ENCODE results near the gene PHKB. TPM values are rescaled to one million over a fixed set of nuclear protein-coding genes. Genes with fewer than 3 reads are reported as not detected.

Gene PHKB
- total RNA-seq, 1 donor from 2014 or later: 14.6 TPM

DNA sequence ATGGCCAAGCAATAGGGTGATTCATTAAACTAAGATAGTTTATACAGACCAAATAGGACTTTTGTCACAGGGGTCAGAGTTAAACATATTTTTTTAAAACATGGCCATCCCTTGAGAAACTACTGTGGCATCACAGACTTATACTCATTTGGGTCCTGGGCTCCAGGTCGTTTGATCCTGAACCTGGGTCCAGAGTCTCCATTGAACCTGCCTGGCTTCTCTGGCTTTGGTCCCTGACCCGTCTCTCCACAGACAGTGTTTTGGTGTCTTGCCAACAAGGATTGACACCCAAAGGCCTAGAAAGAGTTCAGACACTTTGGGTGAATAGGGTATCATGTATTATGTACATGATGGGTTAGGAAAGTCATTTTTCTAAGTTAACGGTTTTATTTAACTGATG, 236.7 kb downstream of the PHKB start:
- Histone ChIP-seq H3K27ac (no peak overlapping the region), H3K4me1 (no peaks in the 10 kb centered on the region), H3K9me3 (peaks cover 0 to 3% of the 10 kb centered on the region in 2 donors), H3K36me3 (peaks cover 46 to 70% of the 10 kb centered on the region in 2 donors), H3K27me3 (no peaks in the 10 kb centered on the region), H3K4me3 (no peak overlapping the region)
- DNase-seq (ENCODE audit: low spot score in 2 of 2): no peak
- intact Hi-C loops (cut with DNase I): no loop called here
- TF ChIP-seq, protein P1, sequence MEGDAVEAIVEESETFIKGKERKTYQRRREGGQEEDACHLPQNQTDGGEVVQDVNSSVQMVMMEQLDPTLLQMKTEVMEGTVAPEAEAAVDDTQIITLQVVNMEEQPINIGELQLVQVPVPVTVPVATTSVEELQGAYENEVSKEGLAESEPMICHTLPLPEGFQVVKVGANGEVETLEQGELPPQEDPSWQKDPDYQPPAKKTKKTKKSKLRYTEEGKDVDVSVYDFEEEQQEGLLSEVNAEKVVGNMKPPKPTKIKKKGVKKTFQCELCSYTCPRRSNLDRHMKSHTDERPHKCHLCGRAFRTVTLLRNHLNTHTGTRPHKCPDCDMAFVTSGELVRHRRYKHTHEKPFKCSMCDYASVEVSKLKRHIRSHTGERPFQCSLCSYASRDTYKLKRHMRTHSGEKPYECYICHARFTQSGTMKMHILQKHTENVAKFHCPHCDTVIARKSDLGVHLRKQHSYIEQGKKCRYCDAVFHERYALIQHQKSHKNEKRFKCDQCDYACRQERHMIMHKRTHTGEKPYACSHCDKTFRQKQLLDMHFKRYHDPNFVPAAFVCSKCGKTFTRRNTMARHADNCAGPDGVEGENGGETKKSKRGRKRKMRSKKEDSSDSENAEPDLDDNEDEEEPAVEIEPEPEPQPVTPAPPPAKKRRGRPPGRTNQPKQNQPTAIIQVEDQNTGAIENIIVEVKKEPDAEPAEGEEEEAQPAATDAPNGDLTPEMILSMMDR (IDR thresholded peaks at IDR 0.05): no peak

DNA sequence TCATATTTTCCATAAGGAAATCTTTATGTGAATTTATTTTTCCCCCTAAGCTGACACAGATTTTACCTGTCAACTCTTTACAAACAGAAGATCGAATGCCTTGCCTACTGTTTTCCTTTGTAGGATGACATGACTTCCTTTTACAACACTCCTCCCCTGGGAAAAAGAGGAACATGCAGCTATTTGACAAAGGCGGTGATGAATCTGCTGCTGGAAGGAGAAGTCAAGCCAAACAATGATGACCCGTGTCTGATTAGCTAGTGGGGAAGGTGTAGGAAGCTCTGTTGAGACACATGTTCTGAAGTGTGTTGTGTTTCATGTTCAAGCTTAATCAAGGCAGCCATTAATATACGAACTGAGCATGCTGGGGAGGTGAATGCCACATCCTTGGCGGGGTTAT, 238.0 kb downstream of the PHKB start:
- TF ChIP-seq, protein P1 (IDR thresholded peaks at IDR 0.05): no peak

DNA sequence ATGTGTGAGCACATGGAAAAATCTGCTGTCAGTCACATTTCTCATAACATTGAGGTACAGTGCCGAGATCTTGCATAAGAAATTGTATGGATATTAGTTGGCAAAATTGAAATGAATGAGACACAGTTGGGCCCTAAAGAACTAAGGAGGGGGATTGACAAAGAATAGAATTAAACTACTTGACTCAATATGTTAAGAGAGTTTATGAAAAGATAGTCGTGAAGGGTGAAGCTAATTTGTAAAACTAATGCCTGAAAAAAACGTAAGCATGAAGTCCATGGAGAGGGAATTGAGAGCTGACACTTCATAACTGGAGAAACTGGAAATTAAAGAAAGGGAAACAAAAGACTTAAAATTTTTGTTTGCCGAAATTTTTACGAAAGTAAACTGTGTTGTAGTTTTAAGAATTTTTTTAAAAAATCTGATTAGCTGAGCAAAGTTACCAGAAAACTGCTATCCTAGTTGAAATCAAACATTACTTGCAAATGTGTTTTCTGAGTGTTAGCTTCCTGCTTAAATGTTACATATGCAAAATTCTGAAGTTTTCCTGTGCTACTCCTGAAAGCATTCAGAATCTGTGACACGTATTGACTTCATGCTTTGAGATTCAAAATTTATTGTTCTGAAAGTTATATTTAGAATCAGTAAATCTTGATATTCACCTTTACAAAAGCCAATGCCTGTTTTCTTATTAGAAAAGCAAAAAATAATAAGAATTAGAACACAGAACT, 239.9 kb downstream of the PHKB start:
- intact Hi-C loops (cut with DNase I): no loop called here
- TF ChIP-seq, protein P1 (IDR thresholded peaks at IDR 0.05): no peak
- no peak overlapping the region for H3K27ac ChIP-seq

More for the DNA sequence above, 238.0 kb downstream of the PHKB start:
- H3K9me3 ChIP-seq: peaks cover 0 to 6% of the 10 kb centered on the region in 2 donors
- H3K27me3 ChIP-seq: no peaks in the 10 kb centered on the region
- no peaks in the 10 kb centered on the region for H3K4me1 ChIP-seq
- H3K36me3 ChIP-seq: peaks cover 36 to 57% of the 10 kb centered on the region in 2 donors
- intact Hi-C loops (cut with DNase I): no loop called here
- no peak overlapping the region for H3K27ac ChIP-seq
- no peak for DNase-seq (ENCODE audit: low spot score in 2 of 2)
- H3K4me3 ChIP-seq: no peak overlapping the region

DNA sequence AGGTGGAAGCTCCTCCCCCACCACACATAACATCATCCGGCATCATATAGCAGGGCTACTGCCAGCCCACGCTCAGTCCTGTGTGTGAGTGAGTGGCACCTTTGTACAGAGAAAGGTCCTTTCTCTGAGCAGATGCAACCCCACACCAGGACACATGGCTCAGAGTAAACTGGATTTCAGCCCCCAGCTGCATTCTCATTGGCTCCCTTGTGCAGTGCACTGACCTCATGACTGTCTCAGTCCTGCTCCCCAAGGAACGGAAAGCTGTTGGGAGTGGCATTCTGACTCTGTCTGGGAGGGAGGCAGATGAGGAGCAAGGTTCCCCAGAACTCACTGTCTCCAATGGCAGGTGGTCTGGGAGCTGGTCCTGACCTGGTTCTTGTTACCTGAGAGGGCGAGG, 244.1 kb downstream of the PHKB start:
- Histone ChIP-seq H3K4me1 (no peaks in the 10 kb centered on the region), H3K9me3 (peaks cover 0 to 6% of the 10 kb centered on the region in 2 donors), H3K27ac (no peak overlapping the region), H3K36me3 (peaks cover 0 to 3% of the 10 kb centered on the region in 2 donors), H3K4me3 (no peak overlapping the region), H3K27me3 (no peaks in the 10 kb centered on the region)
- DNase-seq (ENCODE audit: low spot score in 2 of 2): no peak
- intact Hi-C loops (cut with DNase I): no loop called here
- TF ChIP-seq, protein P1 (IDR thresholded peaks at IDR 0.05): no peak

More for the DNA sequence above, 239.9 kb downstream of the PHKB start:
- H3K27me3 ChIP-seq: no peaks in the 10 kb centered on the region
- DNase-seq (ENCODE audit: low spot score in 2 of 2): no peak
- no peaks in the 10 kb centered on the region for H3K4me1 ChIP-seq
- H3K36me3 ChIP-seq: peaks cover 24 to 38% of the 10 kb centered on the region in 2 donors
- peaks cover 0 to 6% of the 10 kb centered on the region in 2 donors for H3K9me3 ChIP-seq
- no peak overlapping the region for H3K4me3 ChIP-seq

DNA sequence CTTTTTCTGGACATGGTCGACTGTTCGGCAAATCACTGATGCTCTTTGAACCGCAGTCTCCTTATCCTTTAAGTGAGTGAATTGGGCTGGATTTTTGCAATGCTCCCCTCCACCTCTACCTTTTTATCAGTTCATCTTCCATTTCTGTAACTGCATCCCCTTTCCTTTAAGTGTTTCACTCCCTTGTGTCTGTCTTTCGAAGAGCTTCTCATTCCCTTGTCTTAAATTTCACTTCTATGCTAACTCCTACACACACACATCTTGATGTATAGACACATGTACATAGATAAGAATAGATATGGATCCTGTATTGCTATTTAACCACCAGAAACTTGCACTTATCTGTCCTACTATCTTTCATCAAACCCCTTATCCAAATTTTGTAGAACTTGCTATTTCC, 250.7 kb downstream of the PHKB start:
- no peak overlapping the region for H3K27ac ChIP-seq
- intact Hi-C loops (cut with DNase I): no loop called here

More for the DNA sequence above, 250.7 kb downstream of the PHKB start:
- no peak overlapping the region for H3K4me3 ChIP-seq
- no peaks in the 10 kb centered on the region for H3K9me3 ChIP-seq
- no peak for DNase-seq (ENCODE audit: low spot score in 2 of 2)
- no peaks in the 10 kb centered on the region for H3K27me3 ChIP-seq
- no peaks in the 10 kb centered on the region for H3K4me1 ChIP-seq
- TF ChIP-seq, protein P1 (IDR thresholded peaks at IDR 0.05): no peak
- H3K36me3 ChIP-seq: no peaks in the 10 kb centered on the region

All from ascending aorta (tissue), 2 donors.